Sigmoid colon (tissue), 7 donors: Measurements from ENCODE around the gene TUBB4A. TPM values are rescaled to one million over a fixed set of nuclear protein-coding genes. Genes with fewer than 3 reads are reported as not detected.

ENCODE experiments used
- DNase-seq: peaks from one replicate; pipeline ENCODE4 v3.0.0-alpha.2; 2019
- H3K27ac ChIP-seq, 4 donors: fragments of 200-600 bp; sonication (generic); one replicate each; pipeline ENCODE4 v1.5.1; 2016 to 2019; ENCODE audit warnings: mild to moderate bottlenecking in 1 of 4
- H3K27me3 ChIP-seq, 3 donors: fragments of 200-600 bp; sonication (generic); one replicate each; pipeline ENCODE4 v1.5.1; 2019; ENCODE audit warnings: mild to moderate bottlenecking in 1 of 3
- H3K36me3 ChIP-seq, 4 donors: fragments of 200-600 bp; sonication (generic); one replicate each; pipeline ENCODE4 v1.5.1; 2016 to 2019
- H3K4me1 ChIP-seq, 4 donors: fragments of 200-600 bp; sonication (generic); one replicate each; pipeline ENCODE4 v1.5.1; 2017 to 2019
- H3K4me3 ChIP-seq, 4 donors: fragments of 200-600 bp; sonication (generic); one replicate each; pipeline ENCODE4 v1.5.1; 2017 to 2019; ENCODE audit warnings: mild to moderate bottlenecking in 2 of 4, moderate library complexity in 1 of 4
- H3K9me3 ChIP-seq, 4 donors: fragments of 200-600 bp in 3 of 4; sonication (generic) in 3 of 4; one replicate each; pipeline versions ENCODE4 v1.5.1 to v1.6.1; 2013 to 2019
- CTCF ChIP-seq, 4 experiments: fragments of 450-650 bp in 3 of 4; fragments of 200-600 bp in 1 of 4; IDR thresholded peaks; one replicate each; pipeline ENCODE4 v1.5.1; 2016 to 2019; ENCODE audit warnings: antibody characterized with exemption in 4 of 4, mild to moderate bottlenecking in 3 of 4, moderate library complexity in 2 of 4
- EP300 ChIP-seq, 4 donors: sonication (generic); formaldehyde crosslinking; IDR thresholded peaks; one replicate each; pipeline ENCODE4 v1.6.1; 2017; ENCODE audit warnings: antibody characterized with exemption in 4 of 4
- POLR2A ChIP-seq, 2 donors: fragments of 450-650 bp; IDR thresholded peaks; one replicate each; pipeline ENCODE4 v1.6.1; 2016; ENCODE audit warnings: antibody characterized with exemption in 2 of 2, mild to moderate bottlenecking in 2 of 2, moderate library complexity in 2 of 2
- POLR2AphosphoS5 ChIP-seq, 4 donors: sonication (generic); formaldehyde crosslinking; IDR thresholded peaks; one replicate each; pipeline ENCODE4 v1.6.1; 2017; ENCODE audit warnings: antibody characterized with exemption in 4 of 4
- WGBS, 2 donors: extraction: QIAGEN DNeasy Blood & Tissue Kit; methylation state at CpG; one replicate each; pipeline ENCODE4 v1.1.7; 2013; 5-methylcytosine and 5-hydroxymethylcytosine counted together
- intact Hi-C: fragments of 100-400 bp; cut with DNase I; formaldehyde crosslinking; loops from one replicate; pipeline ENCODE4 v1.15.1; 2023
- polyA plus RNA-seq, 3 donors: library from polyadenylated mRNA; stranded (reverse); fragments of 200-250 nt; gene quantifications; one replicate each; pipeline ENCODE4 v1.2.3, GENCODE V29; 2013
- total RNA-seq, 4 donors: library from RNA; depleted of rRNA; stranded (reverse); fragments of >200 nt; gene quantifications; one replicate each; pipeline ENCODE4 v1.1.0, GENCODE V29; 2016
- donor health status: healthy with polysubstance abuse.
- donor health status: Bipolar disorder and iron deficiency.
- donor health status: healthy.

TUBB4A gene
- total and polyA plus RNA-seq, 7 donors: under 0.01 to 6.1 (median 2.4) TPM; not detected in 1

DNA sequence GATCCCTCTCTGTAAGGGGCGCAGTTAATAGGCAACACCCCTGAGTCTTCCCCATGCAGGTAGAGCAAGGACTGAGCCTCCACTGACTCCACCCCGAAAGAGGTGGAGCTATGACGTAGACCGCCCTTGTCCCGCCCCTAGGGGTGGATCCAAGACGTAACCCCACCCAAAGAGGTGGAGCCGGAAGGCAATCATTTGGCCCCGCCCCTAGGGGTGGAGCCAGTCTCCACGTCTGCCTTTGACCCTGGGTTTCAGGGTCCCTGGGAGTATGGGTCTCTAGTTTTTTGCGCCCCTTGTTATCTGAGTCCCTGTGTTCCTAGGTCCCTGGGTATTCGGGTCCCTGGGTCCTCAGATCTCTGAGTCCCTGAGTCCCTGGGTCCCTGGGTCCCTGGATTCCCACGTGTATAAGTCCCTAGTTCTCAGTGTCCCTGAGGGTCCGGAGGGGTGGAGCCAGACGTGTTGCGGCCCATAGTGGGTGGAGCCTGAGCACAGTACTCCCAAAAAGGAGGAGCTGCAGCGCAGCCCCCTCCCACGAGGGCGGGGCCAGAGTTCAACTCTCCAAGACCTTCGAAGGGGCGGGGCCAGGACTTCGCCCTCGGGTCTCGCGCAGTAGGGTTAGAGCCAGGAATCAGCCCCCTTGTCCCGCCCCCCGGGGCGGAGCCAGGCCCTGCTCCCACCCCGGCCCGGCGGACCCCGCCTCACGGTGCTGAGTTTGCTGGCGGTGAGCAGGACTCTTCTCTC lies 25.8 kb downstream of the TUBB4A start:
- 9 to 52% methylated on average over 33 of the region's 33 CpGs for WGBS, 2 donors
- peak overlapping the region in 2 of 4 donors; percentile 25 to 26 for H3K4me3 ChIP-seq

DNA sequence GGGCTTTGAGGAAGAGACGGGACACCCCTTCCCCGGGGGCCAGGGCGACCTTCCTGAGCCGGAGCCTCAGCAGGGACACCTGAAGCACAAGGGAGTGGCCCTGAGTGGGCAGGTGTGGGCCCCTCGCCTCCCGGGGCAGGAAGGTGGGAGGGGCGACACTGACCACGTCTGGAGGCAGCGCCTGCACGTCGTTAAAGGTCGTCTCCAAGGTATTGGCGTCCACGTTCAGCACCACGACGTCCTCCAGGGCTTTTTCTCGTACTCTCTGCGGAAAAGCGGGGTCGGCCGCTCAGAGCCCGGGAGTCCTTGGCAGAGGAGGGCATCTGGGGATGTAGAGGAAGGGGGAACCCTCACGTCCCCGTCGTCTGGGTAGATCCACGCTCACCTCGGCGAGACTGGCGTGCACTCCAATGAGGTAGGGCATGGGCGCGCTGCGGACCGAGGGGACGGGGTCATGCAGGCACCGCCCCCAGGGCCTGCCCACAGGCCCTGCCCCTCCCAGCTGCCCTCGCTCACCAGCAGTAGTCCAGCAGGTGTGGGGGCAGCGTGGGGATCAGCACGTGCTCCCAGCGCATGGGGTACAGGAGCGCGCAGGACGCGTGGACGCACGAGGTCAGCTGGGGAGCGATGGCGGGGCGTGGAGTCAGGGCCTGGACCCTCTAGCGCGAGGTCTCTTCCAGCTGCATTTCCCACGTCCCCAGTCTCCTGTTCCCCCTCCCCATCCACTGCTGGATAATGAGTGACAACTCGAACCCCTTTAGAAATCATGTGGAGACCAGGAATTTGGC lies 26.6 kb downstream of the TUBB4A start:
- Histone ChIP-seq H3K4me3 (no peak overlapping the region), H3K27ac (no peak overlapping the region), H3K9me3 (no peaks in the 10 kb centered on the region), H3K36me3 (no peaks in the 10 kb centered on the region), H3K4me1 (peaks cover 0 to 20% (median 12%) of the 10 kb centered on the region in 4 donors), H3K27me3 (peaks cover 21 to 55% (median 44%) of the 10 kb centered on the region in 3 donors)
- intact Hi-C loops: no loop called here
- no peak for DNase-seq
- TF ChIP-seq POLR2A (IDR thresholded peaks at IDR 0.05) (no peak), POLR2AphosphoS5 (IDR thresholded peaks at IDR 0.05) (no peak), CTCF (IDR thresholded peaks at IDR 0.05) (no peak), EP300 (IDR thresholded peaks at IDR 0.05) (no peak)
- 12 to 55% methylated on average over 52 of the region's 52 CpGs for WGBS, 2 donors

More for the DNA sequence above, 25.8 kb downstream of the TUBB4A start:
- Histone ChIP-seq H3K27ac (no peak overlapping the region), H3K36me3 (no peaks in the 10 kb centered on the region), H3K27me3 (peaks cover 21 to 55% (median 44%) of the 10 kb centered on the region in 3 donors), H3K4me1 (peaks cover 0 to 20% (median 12%) of the 10 kb centered on the region in 4 donors), H3K9me3 (no peaks in the 10 kb centered on the region)
- intact Hi-C loops: no loop called here
- DNase-seq: no peak
- TF ChIP-seq POLR2AphosphoS5 (IDR thresholded peaks at IDR 0.05): no peak
- TF ChIP-seq EP300 (IDR thresholded peaks at IDR 0.05): no peak
- TF ChIP-seq POLR2A (IDR thresholded peaks at IDR 0.05): no peak
- no peak for TF ChIP-seq CTCF (IDR thresholded peaks at IDR 0.05)

DNA sequence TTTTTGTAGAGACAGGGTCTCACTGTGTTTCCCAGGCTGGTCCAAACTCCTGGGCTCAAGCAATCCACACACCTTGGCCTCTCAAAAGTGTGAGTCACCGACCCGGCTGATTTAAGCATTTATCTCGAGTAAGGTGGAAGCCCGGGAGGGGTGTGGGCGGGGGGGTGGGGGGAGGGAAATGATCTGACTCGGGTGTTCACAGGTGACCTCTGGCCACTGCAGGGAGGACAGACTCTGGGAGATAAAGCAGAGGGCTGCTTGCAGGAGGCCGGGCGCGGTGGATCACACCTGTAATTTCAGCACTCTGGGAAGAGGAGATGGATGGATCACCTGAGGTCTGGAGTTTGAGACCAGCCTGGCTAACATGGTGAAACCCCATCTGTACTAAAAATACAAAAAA lies 28.5 kb downstream of the TUBB4A start:
- H3K27ac ChIP-seq: no peak overlapping the region
- intact Hi-C loops: no loop called here
- TF ChIP-seq POLR2AphosphoS5 (IDR thresholded peaks at IDR 0.05) (no peak), POLR2A (IDR thresholded peaks at IDR 0.05) (no peak), CTCF (IDR thresholded peaks at IDR 0.05) (no peak), EP300 (IDR thresholded peaks at IDR 0.05) (no peak)
- H3K4me3 ChIP-seq: no peak overlapping the region
- H3K27me3 ChIP-seq: peaks cover 21 to 47% (median 36%) of the 10 kb centered on the region in 3 donors
- H3K9me3 ChIP-seq: no peaks in the 10 kb centered on the region
- 34 to 76% methylated on average over 9 of the region's 9 CpGs for WGBS, 2 donors
- no peaks in the 10 kb centered on the region for H3K36me3 ChIP-seq
- peaks cover 0 to 20% (median 12%) of the 10 kb centered on the region in 4 donors for H3K4me1 ChIP-seq
- no peak for DNase-seq

GRCh38 chr19:6472713-6473112 lies 29.4 kb downstream of the TUBB4A start:
- peaks cover 0 to 20% (median 12%) of the 10 kb centered on the region in 4 donors for H3K4me1 ChIP-seq
- intact Hi-C loops: no loop called here
- H3K27me3 ChIP-seq: peaks cover 21 to 38% (median 31%) of the 10 kb centered on the region in 3 donors
- no peaks in the 10 kb centered on the region for H3K9me3 ChIP-seq
- WGBS, 2 donors: 67 to 77% methylated on average over 4 of the region's 4 CpGs
- no peak overlapping the region for H3K27ac ChIP-seq
- no peak for DNase-seq
- TF ChIP-seq EP300 (IDR thresholded peaks at IDR 0.05): no peak
- TF ChIP-seq POLR2A (IDR thresholded peaks at IDR 0.05): no peak
- TF ChIP-seq CTCF (IDR thresholded peaks at IDR 0.05): no peak
- no peak for TF ChIP-seq POLR2AphosphoS5 (IDR thresholded peaks at IDR 0.05)
- no peaks in the 10 kb centered on the region for H3K36me3 ChIP-seq
- no peak overlapping the region for H3K4me3 ChIP-seq
